Right forelimb (tissue), 1 donor: ENCODE data around the gene MAPKAP1.

ENCODE experiments used
- DNase-seq: peaks from one replicate; pipeline ENCODE4 v3.0.0-alpha.2; 2018

Gene MAPKAP1

GRCh38 chr9:125663127-125663526, 43.9 kb downstream of the MAPKAP1 start:
- DNase-seq = no peak

GRCh38 chr9:125660557-125660956, 46.5 kb downstream of the MAPKAP1 start:
- DNase-seq = no peak

- DNase-seq = no peak
These were observed 47.1 kb downstream of the MAPKAP1 start for GRCh38 chr9:125659954-125660353.

- DNase-seq = no peak
These were observed 47.7 kb downstream of the MAPKAP1 start for GRCh38 chr9:125659201-125659840.

- DNase-seq = no peak
These were observed 50.4 kb downstream of the MAPKAP1 start for GRCh38 chr9:125656560-125656959.

- no peak for DNase-seq
These were observed 51.2 kb downstream of the MAPKAP1 start for GRCh38 chr9:125655691-125656410.

GRCh38 chr9:125655066-125655633, 51.9 kb downstream of the MAPKAP1 start:
- no peak for DNase-seq

GRCh38 chr9:125654121-125654520, 52.9 kb downstream of the MAPKAP1 start:
- DNase-seq = no peak

- no peak for DNase-seq
These were observed 53.7 kb downstream of the MAPKAP1 start for GRCh38 chr9:125653325-125653724.

- DNase-seq = no peak
These were observed 54.2 kb downstream of the MAPKAP1 start for GRCh38 chr9:125652759-125653158.

GRCh38 chr9:125652233-125652594, 54.8 kb downstream of the MAPKAP1 start:
- DNase-seq = no peak

- no peak for DNase-seq
These were observed 55.3 kb downstream of the MAPKAP1 start for GRCh38 chr9:125651576-125652232.

- no peak for DNase-seq
These were observed 56.7 kb downstream of the MAPKAP1 start for GRCh38 chr9:125650271-125650737.

GRCh38 chr9:125649826-125650225, 57.2 kb downstream of the MAPKAP1 start:
- DNase-seq = no peak

GRCh38 chr9:125649315-125649714, 57.7 kb downstream of the MAPKAP1 start:
- DNase-seq = no peak

GRCh38 chr9:125648294-125648693, 58.7 kb downstream of the MAPKAP1 start:
- DNase-seq = no peak

GRCh38 chr9:125646621-125647100, 60.3 kb downstream of the MAPKAP1 start:
- DNase-seq = no peak

- DNase-seq = no peak
These were observed 60.8 kb downstream of the MAPKAP1 start for GRCh38 chr9:125646217-125646616.

- no peak for DNase-seq
These were observed 62.0 kb downstream of the MAPKAP1 start for GRCh38 chr9:125644819-125645507.

- DNase-seq = no peak
These were observed 64.7 kb downstream of the MAPKAP1 start for GRCh38 chr9:125642311-125642710.

GRCh38 chr9:125639057-125639456, 68.0 kb downstream of the MAPKAP1 start:
- no peak for DNase-seq

- no peak for DNase-seq
These were observed 68.6 kb downstream of the MAPKAP1 start for GRCh38 chr9:125638239-125639045.
